Ovary (tissue), 9 donors: Measurements from ENCODE around the gene GMNN. TPM values are rescaled to one million over a fixed set of nuclear protein-coding genes. Genes with fewer than 3 reads are reported as not detected.

Experiments used
- DNase-seq, 5 donors: peaks; one replicate each; pipeline ENCODE4 v3.0.0-alpha.2; 2019 to 2020
- H3K27ac ChIP-seq, 2 donors: fragments of 200-600 bp; one replicate each; pipeline versions ENCODE4 v1.5.1 to v1.8.0; 2019 to 2022
- H3K27me3 ChIP-seq: fragments of 200-600 bp; one replicate; pipeline ENCODE4 v1.8.0; 2022
- H3K36me3 ChIP-seq: fragments of 200-600 bp; sonication (generic); one replicate; pipeline ENCODE4 v1.5.1; 2019
- H3K4me1 ChIP-seq: one replicate; pipeline ENCODE4 v1.8.1; 2013; ENCODE audit warnings: mild to moderate bottlenecking, moderate library complexity; ENCODE audit not compliant: insufficient read depth
- H3K4me3 ChIP-seq: fragments of 200-600 bp; sonication (generic); one replicate; pipeline ENCODE4 v1.5.1; 2017
- H3K9me3 ChIP-seq, 2 donors: fragments of 200-600 bp in 1 of 2; sonication (generic) in 1 of 2; one replicate each; pipeline versions ENCODE4 v1.5.1 to v1.8.1; 2013 to 2019; ENCODE audit warnings: mild to moderate bottlenecking in 1 of 2, moderate library complexity in 1 of 2
- EP300 ChIP-seq: sonication (generic); formaldehyde crosslinking; IDR thresholded peaks from one replicate; pipeline ENCODE4 v1.6.1; 2017; ENCODE audit warnings: antibody characterized with exemption
- POLR2A ChIP-seq: fragments of 450-650 bp; IDR thresholded peaks from one replicate; pipeline ENCODE4 v1.6.1; 2017; ENCODE audit warnings: antibody characterized with exemption, mild to moderate bottlenecking, moderate library complexity
- WGBS, 3 donors: extraction: QIAGEN DNeasy Blood & Tissue Kit in 1 of 3; methylation state at CpG; one replicate each; pipeline versions ENCODE4 v1.1.5 to v1.1.7; 2013 to 2017; 5-methylcytosine and 5-hydroxymethylcytosine counted together
- intact Hi-C, 4 donors: fragments of 100-400 bp; cut with DNase I; formaldehyde crosslinking; loops; one replicate each; pipeline versions ENCODE4 v1.11.0 to v1.15.1; 2022 to 2023
- polyA plus RNA-seq, 2 donors: library from polyadenylated mRNA; stranded (reverse); fragments of 200-250 nt in 1 of 2; fragments of 350-450 nt in 1 of 2; fragmentation: Illumina TruSeq in 1 of 2; extraction: RNeasy Lipid Tissue Mini Kit (QIAGEN cat#74804) in 1 of 2; gene quantifications; one replicate each; pipeline ENCODE4 v1.2.3, GENCODE V29; 2013 to 2014
- total RNA-seq, 7 donors: library from RNA; depleted of rRNA in 2 of 7; stranded (reverse); fragments of >200 nt in 2 of 7; fragmentation: NEBNext Ultra II Directional in 3 of 7; extraction: Animal tissue kit (Norgen Biotek cat#: 25700) in 3 of 7; gene quantifications; one replicate each; pipeline versions ENCODE4 v1.1.0 to v1.2.4, GENCODE V29; 2016 to 2023
- TF ChIP-seq, protein P1 (sequence below), 3 donors: fragments of 450-650 bp in 2 of 3; fragments of 200-600 bp in 1 of 3; IDR thresholded peaks; one replicate each; pipeline versions ENCODE4 v1.5.1 to v1.8.0; 2016 to 2022; ENCODE audit warnings: antibody characterized with exemption in 3 of 3, mild to moderate bottlenecking in 1 of 3
- donor health status: DM: no; HTN: no; CAD: no; lungs with moderate emphysema.
- donor health status: DM: no; HTN: no; CAD: no.
- donor health status: Bipolar disorder and iron deficiency.
- donor health status: DM: yes; HTN: yes; CAD: no.
- donor health status: DM: no; HTN: no; CAD: no.
- donor health status: DM: yes; HTN: yes; CAD: no.

The GMNN gene
- total and polyA plus RNA-seq, 9 donors = 4.7 to 36.1 (median 9.4) TPM

DNA sequence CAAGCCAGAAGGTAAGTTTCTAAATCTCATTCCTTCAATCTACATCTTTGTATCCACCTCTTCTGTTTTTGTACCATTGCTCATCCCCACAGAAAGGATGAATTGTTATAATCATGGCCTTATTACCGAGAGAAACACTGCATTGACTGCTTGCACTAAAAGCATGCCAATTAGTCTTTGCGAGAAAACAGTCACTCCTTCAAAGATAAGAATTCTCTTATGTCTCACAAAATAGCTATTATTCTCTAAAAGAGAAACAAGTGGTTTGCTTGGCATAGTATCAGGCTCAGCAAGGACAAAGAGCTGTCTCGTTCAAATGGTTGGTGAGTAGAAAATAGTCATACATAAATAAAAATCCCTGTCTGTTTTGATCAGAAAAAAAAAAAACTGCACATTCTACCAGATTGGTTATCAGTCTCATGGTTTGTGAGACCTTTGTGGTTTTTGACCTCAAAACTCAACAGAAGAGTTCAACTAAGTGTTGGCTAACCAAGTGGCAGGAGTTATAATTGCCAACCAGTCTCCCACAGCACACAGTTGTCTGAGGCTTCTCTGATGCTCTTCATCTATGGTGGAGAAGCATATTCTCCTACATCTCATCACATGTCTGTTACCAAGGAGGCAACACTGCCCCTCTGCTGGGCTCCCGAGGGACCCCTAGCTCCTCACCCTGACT lies 59.1 kb downstream of the GMNN start:
- Histone ChIP-seq H3K9me3 (no peaks in the 10 kb centered on the region), H3K36me3 (no peaks in the 10 kb centered on the region), H3K4me1 (peaks cover 17% of the 10 kb centered on the region), H3K4me3 (no peak overlapping the region), H3K27ac (no peak overlapping the region), H3K27me3 (no peaks in the 10 kb centered on the region)
- 49 to 51% (median 50%) methylated on average over 4 of the region's 4 CpGs for WGBS, 3 donors
- no peak for DNase-seq
- TF ChIP-seq EP300 (no peak), POLR2A (no peak)
- TF ChIP-seq, protein P1, sequence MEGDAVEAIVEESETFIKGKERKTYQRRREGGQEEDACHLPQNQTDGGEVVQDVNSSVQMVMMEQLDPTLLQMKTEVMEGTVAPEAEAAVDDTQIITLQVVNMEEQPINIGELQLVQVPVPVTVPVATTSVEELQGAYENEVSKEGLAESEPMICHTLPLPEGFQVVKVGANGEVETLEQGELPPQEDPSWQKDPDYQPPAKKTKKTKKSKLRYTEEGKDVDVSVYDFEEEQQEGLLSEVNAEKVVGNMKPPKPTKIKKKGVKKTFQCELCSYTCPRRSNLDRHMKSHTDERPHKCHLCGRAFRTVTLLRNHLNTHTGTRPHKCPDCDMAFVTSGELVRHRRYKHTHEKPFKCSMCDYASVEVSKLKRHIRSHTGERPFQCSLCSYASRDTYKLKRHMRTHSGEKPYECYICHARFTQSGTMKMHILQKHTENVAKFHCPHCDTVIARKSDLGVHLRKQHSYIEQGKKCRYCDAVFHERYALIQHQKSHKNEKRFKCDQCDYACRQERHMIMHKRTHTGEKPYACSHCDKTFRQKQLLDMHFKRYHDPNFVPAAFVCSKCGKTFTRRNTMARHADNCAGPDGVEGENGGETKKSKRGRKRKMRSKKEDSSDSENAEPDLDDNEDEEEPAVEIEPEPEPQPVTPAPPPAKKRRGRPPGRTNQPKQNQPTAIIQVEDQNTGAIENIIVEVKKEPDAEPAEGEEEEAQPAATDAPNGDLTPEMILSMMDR (IDR thresholded peaks at IDR 0.05) = no peak
- intact Hi-C loops = no loop called here

Other genes starting within 250 kb of the GMNN start
- gene KIAA0319, start 128.7 kb upstream of the GMNN start, total RNA-seq = 1 to 10 TPM in 1 of 7 donors, under 1 TPM in 5, not detected in 1; 0.05 to 2.0 (median 0.16) TPM
- gene KIAA0319, start 128.7 kb upstream of the GMNN start, polyA plus RNA-seq = under 1 TPM; 0.01 to 0.08 TPM
- 10 to 100 TPM; 22.4 to 31.0 (median 26.7) TPM for gene TDP2, start 108.0 kb upstream of the GMNN start, total RNA-seq
- 10 to 100 TPM; 26.7 to 29.8 TPM for gene TDP2, start 108.0 kb upstream of the GMNN start, polyA plus RNA-seq
- 10 to 100 TPM in 3 of 7 donors, 1 to 10 TPM in 4; 3.4 to 11.9 (median 9.8) TPM for gene ACOT13, start 107.9 kb upstream of the GMNN start, total RNA-seq
- 10 to 100 TPM in 1 of 2 donors, 1 to 10 TPM in 1; 6.3 to 32.2 TPM for gene ACOT13, start 107.9 kb upstream of the GMNN start, polyA plus RNA-seq
- gene C6orf62, start 55.8 kb upstream of the GMNN start, total RNA-seq = 100 to 1,000 TPM in 1 of 7 donors, 10 to 100 TPM in 6; 40.6 to 101 (median 76.0) TPM
- gene C6orf62, start 55.8 kb upstream of the GMNN start, polyA plus RNA-seq = 10 to 100 TPM; 60.7 to 87.3 TPM
- not detected for gene ARMH2, start 24.0 kb downstream of the GMNN start, total RNA-seq
- not detected for gene ARMH2, start 24.0 kb downstream of the GMNN start, polyA plus RNA-seq
- 10 to 100 TPM in 1 of 7 donors, 1 to 10 TPM in 6; 1.1 to 14.4 (median 4.5) TPM for gene RIPOR2, start 161.0 kb downstream of the GMNN start, total RNA-seq
- gene RIPOR2, start 161.0 kb downstream of the GMNN start, polyA plus RNA-seq = 1 to 10 TPM; 3.6 to 8.1 TPM